Dedifferentiated amniotic fluid mesenchymal stem cell (primary cell): ENCODE measurements around the gene CAMK2B.

ENCODE experiments used
- DNase-seq: peaks from one replicate; pipeline ENCODE4 v3.0.0-alpha.2; 2016; ENCODE audit errors: extremely low spot score

CAMK2B gene

DNA sequence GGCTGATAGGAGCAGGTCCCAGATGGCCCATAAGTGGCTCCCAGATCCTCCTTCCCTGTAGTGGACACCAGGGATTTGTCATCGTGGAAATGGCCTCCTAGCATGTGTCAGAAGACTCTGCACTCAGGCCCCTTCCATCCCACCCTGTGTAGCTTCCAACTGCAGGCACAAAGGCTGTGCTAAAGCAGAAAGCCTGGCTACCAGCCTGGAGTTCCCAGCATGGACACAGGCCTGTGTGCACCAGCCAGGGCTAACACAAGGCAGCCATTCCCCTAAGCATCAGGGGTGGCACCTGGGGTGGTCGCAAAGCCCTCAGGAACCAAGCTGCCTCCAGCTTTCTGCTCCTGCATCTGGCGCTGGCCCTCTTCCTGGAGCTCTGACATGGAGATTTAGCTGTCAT lies 4.5 kb upstream of the CAMK2B start:
- no peak for DNase-seq

DNA sequence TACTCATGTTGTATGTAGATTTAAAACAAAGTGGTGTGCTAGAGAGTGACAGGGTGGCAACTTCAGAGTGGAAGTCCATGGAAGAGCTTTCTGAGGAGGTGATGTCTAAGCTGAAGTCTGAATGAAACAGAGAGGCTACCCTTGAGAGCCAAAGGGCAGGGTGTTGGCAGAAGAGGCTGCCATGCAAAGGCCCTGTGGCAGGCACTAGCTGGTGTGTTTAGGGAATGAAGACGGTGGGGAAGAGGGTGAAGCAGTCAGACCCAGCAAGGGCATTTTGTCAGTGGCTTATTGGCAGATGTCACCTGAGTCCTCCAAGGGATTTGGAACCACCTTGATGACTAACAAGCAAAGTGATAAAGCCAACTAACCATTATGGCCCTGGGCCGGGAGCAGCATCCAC lies 3.7 kb upstream of the CAMK2B start:
- DNase-seq, result no peak

DNA sequence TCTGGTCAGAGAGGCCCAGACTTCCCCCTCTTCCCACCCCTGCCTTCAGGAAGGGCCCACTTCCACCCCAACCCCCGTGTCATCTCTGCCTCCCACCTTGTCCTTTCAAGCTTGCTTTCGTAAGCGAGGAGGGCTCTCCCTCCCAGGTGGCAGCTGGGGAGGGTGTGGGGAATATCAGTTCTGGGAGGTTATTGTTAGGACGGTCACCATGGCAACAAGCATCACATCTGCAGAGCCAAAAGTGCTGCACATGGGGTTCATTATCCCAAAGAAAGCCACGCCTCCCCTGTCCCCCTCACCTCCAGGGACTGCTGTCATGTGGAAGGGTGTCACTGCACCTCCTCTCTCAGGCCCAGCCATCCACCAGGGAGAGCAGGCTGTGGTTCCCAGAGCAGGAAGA lies 2.6 kb upstream of the CAMK2B start:
- DNase-seq, result no peak

DNA sequence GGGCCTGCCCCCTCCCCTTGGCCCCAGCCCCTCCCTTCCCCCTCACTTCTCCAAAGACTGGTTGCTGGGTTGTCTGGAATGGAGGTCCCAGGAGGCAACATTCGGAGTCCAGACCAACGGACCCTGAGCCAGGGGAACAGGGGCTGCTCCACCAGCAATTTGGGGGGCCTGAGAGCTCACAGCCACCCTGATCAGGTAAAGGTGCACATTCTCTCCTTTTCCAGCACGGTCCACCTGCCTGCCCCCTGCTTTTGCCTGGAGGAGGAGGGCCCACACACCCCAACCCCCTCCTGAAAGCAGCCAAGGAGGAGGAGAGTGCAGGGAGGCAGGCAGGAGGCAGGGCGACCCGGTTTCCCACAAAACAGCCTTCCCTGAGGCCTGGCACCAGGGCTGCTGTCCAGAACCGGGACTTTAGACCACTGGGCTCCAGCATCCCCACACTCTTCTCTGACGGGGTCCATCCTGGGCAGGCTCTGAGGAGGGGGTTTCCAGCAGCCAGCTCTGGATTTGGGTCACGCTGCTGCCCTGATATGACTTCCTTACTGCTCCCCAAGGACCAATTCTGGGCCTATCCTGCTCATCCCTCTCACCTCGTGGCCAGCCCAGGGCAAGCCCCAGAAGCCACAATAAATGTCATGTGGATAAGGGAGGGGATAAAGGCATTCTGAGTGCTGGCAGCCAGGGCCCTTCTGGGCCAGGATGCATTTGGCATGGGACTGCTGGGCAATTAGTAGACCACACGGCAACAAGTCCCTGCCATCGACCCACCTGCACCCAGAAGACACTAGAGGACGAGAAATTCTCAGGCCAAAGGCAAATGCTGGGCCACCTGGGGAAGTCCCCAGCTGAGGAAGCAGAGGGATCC lies 1.1 kb upstream of the CAMK2B start:
- no peak for DNase-seq

DNA sequence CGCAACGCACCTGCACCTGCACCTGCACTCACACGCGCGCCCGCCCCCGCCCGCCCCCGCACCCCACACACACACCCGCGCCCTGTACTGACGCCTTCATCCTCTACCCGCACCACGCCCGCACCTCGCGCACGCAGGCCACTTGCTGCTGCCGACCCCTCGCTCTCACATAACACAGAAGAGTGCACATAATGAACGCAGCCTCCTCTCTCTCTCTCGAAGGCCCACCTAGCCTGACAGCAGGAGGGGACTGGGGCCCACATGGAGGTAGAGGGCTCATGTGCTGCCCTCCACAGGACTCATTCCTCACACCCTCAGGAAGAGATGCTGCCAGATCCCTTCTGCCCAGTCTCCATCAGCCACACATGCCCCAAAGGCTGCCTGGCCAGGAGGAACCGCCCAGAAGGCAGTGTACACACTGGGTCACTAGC lies 432 bp upstream of the CAMK2B start:
- DNase-seq, result no peak

DNA sequence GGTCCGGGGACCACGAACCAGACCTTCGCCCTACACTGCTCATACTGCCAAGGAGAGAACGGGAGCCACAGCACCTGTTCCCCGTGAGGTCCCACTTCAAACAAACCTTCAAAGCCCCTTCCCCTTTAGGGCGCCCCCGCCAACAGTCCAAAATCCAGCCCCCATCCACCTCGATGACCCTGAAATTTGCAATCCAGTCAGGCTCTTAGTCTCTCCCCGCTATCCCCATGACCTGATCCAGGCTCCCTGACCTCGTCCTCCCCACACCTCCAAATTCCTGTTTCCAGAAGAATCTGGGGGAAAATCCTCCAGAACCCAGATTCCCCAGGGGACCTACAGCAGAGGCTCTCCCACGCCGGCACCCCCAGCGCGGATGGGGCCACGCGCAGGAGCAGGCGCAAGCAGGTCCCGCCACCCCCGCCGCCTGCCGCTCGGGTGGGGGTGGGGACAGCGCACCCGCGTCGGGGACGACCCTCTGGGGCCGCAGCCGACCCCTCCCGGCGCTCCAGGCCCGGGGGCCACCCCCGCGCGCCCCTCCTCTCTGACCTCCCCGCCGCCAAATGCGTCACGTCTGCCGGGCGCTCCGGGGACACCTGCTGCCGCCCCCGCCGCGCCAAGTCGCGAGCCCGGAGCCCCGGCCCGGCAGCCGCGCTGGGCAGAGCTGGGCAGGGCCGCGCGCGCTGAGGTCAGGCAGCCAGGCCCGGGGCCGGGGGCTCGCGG lies 753 bp downstream of the CAMK2B start:
- DNase-seq, result no peak

DNA sequence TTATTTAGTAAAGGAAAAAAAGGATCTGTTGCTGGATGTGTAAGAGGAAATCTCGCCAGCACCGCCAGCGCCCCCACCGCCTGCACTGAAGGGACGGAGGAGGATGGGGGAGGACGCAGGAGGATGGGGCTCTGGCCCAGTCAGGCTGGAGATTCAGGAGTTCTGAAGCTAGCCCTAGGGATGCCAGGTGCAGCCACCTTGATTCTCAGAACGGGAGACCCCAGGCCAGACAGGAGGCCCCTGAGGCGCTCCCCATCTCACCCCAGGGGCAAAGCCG lies 1.3 kb downstream of the CAMK2B start:
- no peak for DNase-seq

DNA sequence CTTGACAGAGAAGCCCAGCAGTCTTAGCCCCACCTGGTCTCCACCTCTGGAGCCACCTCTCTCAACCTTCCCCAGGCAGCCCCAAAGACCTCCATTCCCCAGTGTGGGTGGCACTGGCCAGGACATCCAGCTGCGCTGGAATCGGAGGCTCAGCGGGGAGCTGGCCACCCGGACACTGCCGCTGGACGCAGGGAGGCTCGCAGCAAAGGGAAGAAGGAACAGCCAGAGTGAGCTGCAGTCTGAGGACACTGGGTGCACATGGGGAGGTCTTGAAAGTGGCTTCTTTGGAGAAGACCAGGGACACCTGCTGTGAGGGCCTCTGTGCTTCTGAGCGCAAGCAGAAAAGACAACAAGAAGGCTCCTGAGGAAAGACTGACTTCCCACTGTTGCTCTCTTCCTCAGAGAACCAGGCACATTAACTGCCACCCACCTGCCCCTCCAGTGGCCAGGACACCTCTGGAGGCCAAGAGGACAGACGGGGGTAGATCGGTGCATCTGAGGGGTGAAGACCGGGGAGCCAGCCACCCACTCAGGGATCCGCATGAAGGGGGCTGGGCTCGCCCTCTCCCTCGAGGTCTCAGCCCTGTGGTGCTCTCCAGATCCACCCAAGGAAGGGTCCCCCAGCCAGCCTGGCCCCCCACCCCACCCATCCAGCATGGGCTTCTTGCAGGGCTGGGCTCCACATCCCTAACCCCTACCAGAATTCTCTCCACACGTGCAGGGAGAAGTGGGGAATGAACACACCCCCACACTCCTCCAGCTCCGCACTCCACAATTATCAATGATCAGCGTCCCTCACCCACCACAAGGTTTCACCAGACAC lies 1.8 kb downstream of the CAMK2B start:
- no peak for DNase-seq

DNA sequence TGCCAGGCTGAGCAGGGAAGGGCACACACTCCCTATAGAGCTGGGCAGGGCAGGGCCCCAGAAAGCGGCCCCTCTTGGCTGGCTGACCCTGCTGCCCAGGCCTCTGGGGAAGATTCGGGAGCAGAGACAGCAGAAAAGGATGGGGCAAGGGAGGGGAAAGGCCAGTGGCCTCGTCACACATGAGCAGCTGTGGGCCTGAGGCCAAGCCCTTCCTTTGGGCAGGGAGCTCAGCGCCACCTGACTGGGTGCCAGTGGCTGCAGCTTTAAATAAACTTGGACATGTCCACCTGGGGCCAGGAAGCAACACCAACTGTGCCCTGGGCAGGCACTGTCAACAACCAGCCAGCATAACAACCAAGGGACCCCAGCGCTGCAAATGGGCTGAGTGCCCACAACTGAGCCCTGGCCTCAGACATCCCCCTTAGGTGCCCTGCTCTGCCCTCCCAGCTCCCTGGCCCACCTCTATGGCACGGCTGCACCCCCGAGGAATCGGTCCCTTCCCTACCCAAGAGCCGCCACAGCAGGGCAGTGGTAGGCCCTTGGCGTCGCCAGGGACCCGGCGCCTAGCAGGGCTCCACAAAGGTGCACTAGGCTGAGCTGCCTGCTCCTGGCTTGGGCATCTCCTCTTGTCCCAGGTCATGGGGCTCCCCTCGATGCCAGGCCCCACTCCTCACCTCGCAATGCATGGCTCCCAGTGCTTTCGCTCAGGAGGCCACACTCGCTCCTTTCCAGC lies 2.6 kb downstream of the CAMK2B start:
- no peak for DNase-seq

DNA sequence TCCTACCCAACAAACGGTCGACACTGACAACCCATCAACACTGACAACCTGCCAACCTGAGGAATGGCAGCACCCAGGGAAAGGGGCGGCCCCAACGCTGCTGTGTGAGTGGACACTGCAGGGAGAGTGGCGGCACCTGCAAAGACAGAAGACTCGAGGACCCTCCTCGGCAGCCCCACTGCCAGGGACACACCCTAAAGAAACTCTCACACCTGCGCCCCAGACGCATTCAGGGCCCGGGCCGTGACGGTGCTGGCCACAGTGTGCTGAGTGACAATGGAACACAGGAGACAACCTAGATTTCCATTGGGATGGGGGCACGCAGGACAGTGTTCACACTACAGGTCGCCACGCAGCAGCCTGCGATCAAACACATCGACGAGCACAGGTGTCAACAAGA lies 3.6 kb downstream of the CAMK2B start:
- DNase-seq, result no peak

DNA sequence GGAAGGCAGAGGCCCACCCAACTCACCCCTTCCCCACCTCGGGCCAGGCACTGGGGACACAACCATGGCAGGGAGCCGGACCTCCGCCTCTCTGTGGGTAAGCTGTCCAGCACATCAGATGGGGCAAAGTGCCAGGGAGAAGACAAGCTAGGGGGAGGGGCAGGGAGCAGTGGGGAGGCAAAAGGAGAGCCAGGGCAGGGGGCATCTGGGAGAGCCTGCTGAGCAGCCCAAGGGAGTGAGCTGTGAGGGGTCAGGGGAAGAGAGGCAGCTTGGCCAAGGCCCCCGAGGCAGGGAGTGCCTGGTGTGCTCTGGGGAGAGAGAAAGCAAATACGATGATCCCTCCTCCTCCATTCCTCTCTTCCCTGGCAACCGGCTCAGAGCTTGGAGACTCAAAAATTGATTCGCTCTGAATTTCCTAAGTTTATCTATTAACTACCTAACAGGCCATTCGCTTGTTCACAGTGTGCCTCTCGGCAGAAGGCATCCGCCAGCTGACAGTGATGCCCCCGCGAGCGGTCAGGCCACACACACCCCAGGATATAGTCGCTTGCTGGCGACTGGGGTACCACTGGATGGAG lies 4.5 kb downstream of the CAMK2B start:
- no peak for DNase-seq

DNA sequence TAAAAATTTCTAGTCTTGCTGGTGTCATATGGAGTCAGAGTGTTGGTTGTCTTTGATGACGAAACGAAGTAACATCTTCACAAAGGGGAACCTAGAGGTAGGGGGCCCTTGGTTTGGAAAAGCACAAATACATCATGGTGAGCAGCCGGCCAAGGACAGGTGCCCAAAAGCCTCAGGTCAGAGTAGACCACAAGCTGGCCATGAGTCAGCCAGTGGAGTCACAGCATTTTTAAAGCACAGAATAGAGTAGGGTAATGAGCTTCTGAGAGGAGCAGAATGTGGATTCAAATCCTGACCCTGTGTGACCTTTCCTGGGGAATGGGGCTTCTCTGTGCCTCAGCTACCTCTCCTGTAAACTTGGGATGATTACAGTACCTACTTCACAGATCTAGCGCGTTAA lies 5.3 kb downstream of the CAMK2B start:
- DNase-seq, result no peak

DNA sequence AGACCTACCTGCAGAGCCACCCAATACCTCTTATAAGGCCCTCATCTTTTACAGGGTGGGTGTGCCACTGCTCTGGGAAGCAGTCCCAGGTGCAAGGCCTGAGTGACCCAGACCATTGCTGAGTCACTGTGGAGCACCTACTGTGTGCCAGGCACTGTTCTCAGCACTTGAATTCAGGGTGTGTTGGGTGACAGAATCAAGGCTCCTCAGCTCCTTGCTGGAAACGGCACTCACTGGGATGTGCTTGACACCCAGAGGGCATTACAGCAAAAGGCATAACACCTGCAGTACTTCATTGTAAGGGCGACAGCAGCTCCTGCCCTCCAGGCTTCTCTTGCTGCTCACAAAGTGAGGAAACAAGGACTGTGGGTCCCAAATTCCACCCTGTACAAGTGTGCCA lies 7.1 kb downstream of the CAMK2B start:
- DNase-seq, result no peak

DNA sequence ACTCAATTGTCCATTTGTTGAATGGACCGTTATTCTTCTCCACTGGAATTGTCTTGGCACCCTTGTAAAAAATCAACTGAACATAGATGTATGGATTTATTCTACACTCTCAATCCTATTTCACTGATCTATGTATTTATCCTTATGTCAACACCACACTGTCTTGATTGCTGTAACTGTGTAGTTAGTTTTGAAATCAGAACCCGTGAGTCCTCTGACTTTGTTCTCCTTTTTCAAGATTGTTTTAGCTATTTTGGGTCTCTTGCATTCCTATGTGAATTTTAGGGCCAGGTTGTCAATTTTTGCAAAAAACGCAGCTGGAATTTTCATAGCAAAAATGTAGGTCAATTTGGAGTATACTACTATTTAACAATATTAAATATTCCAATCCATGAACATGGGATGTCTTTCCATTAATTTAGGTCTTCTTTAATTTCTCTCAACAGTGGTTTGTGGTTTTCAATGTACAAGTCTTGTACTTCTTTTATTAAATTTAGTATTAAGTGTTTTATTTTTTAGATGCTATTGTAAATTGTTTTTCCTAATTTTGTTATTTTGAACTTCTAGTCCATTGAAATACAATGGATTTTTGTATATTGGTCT lies 10.0 kb downstream of the CAMK2B start:
- no peak for DNase-seq

DNA sequence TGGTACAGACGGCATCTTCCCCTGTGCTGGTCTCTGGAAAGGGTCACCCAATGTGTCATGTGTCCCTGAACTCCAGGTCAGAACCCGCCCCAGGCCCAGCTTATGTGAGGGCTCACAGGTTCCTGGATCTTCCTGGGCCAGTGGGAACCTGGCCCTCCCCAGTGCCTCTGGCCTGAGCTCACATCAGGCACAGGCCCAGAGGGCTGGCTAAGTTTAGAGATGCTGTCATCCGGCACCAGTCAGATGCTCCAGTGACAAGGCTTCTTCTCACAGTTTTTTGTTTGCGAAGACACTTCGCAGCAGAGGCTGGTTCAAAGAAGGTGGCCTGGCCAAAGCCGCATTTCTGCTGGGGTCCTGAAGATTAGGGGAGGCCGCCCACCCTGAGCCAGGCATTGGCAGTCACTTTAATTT lies 11.8 kb downstream of the CAMK2B start:
- DNase-seq, result no peak

DNA sequence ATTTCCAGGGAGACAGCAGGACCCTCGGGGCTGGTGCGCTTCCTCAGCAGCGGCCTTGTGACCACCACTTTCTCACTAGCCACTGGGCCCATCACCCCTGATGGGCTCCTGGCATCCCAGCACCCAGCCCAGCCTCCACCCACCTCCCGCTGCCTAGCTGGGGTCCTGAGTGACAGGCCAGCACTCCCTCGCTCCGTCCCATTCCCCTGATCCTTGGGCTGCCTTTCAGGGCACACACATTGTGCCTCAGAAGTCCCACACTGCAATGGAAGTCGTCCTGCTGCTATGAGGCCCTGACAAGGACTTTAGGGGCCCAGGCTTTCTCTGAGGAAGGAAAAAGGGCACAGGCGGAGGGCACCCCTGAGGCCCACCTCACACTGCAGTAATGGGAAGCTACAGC lies 12.4 kb downstream of the CAMK2B start:
- DNase-seq, result no peak

DNA sequence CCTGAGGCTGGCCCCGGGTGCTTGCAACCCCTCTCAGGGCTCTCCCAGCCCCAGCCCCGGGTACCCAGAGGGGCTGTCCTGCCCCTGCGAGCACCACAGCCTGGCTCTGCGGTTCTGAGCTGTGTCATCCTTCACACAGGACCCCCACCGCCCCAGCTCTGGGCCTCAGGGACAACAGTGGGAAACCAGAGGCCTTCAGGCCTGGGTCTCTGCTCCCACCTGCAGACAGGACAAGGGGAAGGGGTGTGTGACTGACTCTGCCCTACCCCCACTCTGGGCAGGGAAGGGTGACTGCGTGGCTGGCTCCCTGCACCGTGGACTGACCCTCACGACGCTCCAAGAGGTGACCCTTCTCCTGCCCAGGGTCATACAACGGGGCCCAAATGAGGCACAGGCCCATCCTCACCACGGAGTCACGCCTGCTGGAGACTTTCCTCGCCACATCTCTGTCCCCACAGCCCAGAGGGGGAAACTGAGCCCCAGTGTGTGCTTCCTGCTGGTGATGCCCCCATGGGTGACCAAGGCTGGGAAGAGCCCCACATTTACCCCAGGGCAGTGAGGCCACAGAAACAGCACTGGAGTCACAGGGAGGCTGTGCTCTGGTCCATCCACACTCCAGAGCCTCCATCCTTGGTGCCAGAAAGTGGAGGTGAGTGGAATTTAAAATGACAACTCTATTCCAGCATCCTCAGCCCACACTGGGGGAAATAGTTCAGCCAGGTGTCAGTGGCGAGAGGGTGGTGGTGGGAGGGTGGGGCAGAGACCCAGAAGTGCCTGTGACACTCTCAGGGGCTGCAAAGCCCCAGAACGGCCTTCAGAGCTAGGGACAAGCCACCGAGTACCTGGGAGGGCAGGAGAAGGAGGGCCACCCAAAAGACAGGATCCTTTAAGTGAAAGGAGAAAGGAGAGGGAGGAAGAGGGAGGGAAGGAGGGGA lies 13.6 kb downstream of the CAMK2B start:
- DNase-seq, result no peak

DNA sequence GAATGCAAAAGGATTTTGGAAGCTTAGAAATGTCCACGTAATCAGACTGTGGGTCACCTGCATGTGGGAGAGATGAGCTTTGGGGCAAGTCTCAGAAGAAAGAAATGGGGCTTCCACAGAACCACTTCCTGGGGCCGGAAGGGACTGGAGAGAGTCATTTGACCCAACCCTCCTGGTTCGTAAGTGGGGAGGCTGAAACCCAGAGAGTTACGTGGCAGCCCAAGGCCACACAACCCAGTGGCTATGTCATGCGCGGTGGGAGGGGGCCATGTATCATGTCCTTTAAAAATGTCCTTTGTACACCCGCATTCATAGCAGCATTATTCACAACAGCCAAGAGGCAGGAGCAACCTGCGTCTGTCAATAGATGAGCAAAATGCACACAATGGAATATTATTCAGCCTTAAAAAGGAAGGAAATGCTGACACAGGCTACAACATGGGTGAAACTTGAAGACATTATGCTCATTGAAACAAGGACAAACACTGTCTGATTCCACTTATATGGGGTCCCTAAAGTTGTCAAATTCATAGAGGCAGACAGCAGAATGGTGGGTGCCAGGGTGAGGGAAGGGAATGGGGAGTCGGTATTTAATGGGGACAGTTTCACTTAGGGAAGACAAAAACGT lies 15.1 kb downstream of the CAMK2B start:
- no peak for DNase-seq

DNA sequence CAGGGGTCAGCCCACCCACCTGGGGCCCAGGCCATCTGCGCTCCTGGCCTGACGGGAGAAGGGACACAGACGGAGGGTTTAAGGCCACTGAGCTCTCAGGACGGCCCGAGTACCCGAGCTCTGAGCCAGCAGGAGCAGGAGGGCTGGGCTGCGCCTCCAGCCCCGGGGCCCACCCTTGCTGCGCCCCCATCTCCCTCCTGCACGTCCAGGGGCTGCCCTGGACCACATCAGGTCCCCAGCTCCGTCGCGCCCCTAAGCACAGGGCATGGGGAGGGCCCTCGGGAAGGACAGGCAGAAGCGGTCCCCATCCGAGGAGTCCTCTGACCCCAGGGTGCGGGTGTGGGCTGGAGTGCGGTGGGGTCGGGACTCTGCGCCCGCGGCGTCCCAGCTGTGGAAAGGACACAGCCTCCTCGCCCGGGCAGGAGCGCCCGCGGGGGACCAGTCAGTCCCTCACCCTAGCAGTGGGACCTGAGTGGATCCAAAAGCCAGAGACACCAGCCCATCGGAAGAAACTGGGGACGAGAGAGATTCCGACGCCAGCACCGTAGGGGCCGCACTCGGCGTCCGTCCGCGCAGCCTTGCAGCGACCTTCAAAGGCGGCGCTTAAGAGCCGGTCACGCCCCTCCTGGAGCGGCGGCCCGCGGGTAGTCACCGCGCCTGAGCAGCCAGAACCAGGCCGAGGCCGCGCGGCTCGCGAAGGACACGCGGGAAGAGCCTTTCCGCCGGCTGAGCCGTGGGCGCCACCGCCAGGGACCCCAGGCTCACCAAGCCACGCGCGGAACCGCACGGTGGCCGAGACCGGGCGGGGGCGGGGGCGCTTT lies 15.9 kb downstream of the CAMK2B start:
- DNase-seq, result peak; percentile 17
